Dendritic cell treated with granulocyte-macrophage colony-stimulating factor and Interleukin-4, amounts not matched to agents 40 ng/mL and 50 ng/mL, for 4 days (primary cell): ENCODE data around the gene EXOC1.
"Not testable (repeated sequence)": the region's sequence is repeated elsewhere in the genome, so short reads cannot be mapped to it uniquely, and the experiment has no call there.

ENCODE experiments used
- H3K27ac Mint-ChIP-seq: one replicate; pipeline ENCODE4 v1.8.0; 2022; ENCODE audit warnings: mild to moderate bottlenecking, mixed read lengths
- H3K27me3 Mint-ChIP-seq: one replicate; pipeline ENCODE4 v1.8.0; 2022; ENCODE audit warnings: mild to moderate bottlenecking, mixed read lengths
- H3K36me3 Mint-ChIP-seq: one replicate; pipeline ENCODE4 v1.8.0; 2022; ENCODE audit warnings: low read depth, mixed read lengths
- H3K4me1 Mint-ChIP-seq: one replicate; pipeline ENCODE4 v1.8.0; 2022; ENCODE audit warnings: low read depth, mixed read lengths
- H3K4me3 Mint-ChIP-seq: one replicate; pipeline ENCODE4 v1.8.0; 2022; ENCODE audit warnings: mild to moderate bottlenecking, moderate library complexity, mixed read lengths
- H3K9me3 Mint-ChIP-seq: one replicate; pipeline ENCODE4 v1.8.0; 2022; ENCODE audit warnings: mixed read lengths
- intact Hi-C: fragments of 100-400 bp; cut with micrococcal nuclease; formaldehyde crosslinking; loops from one replicate; pipeline ENCODE4 v1.15.0; 2022

Gene EXOC1

GRCh38 chr4:55931043-55931442, 77.6 kb downstream of the EXOC1 start:
- Mint-ChIP-seq H3K27me3 (peaks cover 1% of the 10 kb centered on the region), H3K27ac (no peak overlapping the region), H3K4me1 (peaks cover 16% of the 10 kb centered on the region), H3K4me3 (no peak overlapping the region), H3K36me3 (no peaks in the 10 kb centered on the region), H3K9me3 (peaks cover 2% of the 10 kb centered on the region)
- intact Hi-C loops, result no loop called here

DNA sequence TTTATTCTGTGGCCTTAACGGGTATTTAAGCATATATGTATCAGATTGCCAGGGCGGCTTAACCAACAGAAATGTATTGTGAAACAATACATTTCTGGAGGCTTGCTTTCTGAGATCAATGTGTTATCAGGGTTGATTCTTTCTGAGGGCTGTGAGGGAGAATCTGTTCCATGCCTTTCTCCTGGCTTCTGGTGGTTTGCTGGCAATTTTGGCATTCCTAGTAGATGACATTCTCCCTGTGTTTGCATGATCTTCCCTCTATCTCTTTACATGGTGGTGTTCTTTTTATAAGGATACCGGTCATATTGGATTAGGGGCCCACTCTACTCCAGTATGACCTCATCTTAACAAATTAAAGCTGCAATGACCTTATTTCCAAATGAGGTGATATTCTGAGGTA, 78.4 kb downstream of the EXOC1 start:
- Mint-ChIP-seq H3K36me3 (no peaks in the 10 kb centered on the region), H3K9me3 (peaks cover 10% of the 10 kb centered on the region), H3K27ac (no peak overlapping the region), H3K4me1 (peaks cover 16% of the 10 kb centered on the region), H3K4me3 (no peak overlapping the region), H3K27me3 (peaks cover 1% of the 10 kb centered on the region)
- intact Hi-C loops, result no loop called here

DNA sequence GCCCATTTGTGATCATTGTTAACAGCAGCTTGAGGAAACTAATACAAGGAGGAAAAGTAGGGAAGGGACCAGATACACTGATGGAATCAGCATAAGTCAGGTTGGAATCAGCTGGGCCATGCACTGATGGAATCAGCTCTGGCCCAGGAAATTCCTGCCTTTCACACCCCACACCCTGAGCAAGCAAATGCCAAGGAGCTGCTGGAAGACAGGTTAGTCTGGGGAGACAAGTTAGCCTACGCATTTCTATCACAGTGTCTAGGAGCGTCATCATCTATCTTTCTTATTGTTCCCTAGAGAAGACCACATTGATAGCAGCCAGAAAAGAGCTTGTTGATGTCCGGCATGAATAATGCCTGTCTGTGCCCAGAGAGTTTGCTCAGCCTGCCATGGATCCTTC, 79.1 kb downstream of the EXOC1 start:
- peaks cover 16% of the 10 kb centered on the region for H3K4me1 Mint-ChIP-seq
- H3K27me3 Mint-ChIP-seq, result peaks cover 1% of the 10 kb centered on the region
- no peak overlapping the region for H3K27ac Mint-ChIP-seq
- H3K36me3 Mint-ChIP-seq, result no peaks in the 10 kb centered on the region
- peaks cover 17% of the 10 kb centered on the region for H3K9me3 Mint-ChIP-seq
- intact Hi-C loops, result no loop called here
- no peak overlapping the region for H3K4me3 Mint-ChIP-seq

- Mint-ChIP-seq H3K4me3 (no peak overlapping the region), H3K27me3 (peaks cover 1% of the 10 kb centered on the region), H3K27ac (no peak overlapping the region), H3K4me1 (peaks cover 16% of the 10 kb centered on the region), H3K9me3 (peaks cover 23% of the 10 kb centered on the region), H3K36me3 (no peaks in the 10 kb centered on the region)
- intact Hi-C loops, result no loop called here
Observed at GRCh38 chr4:55933611-55934010, 80.2 kb downstream of the EXOC1 start.

- H3K4me1 Mint-ChIP-seq, intact Hi-C loops, H3K27me3 Mint-ChIP-seq, H3K4me3 Mint-ChIP-seq, H3K36me3 Mint-ChIP-seq, H3K27ac Mint-ChIP-seq: not testable (repeated sequence)
- peaks cover 23% of the 10 kb centered on the region for H3K9me3 Mint-ChIP-seq
Observed at GRCh38 chr4:55935907-55936306, 82.5 kb downstream of the EXOC1 start.

- H3K27me3 Mint-ChIP-seq, result no peaks in the 10 kb centered on the region
Observed at GRCh38 chr4:55938481-55938880, 85.0 kb downstream of the EXOC1 start.

DNA sequence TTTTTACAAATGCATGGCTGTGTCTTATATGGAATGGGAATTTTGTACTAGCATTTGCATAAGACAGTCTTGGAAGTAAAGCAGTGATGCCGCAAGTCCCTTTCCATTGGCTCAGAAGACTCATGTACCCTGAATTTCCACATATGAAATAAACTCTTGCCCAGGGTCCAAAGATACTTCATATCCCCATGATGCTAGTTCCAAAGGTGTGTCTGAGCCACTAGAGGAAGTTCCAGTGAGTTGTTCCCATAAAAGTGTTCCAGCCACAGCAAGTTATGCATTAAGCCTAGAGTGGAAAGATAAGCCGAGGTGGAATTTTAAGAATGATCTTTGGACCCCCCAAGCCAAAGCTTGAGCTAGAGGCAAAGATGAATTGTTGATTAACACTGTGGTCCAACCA, 86.0 kb downstream of the EXOC1 start:
- Mint-ChIP-seq H3K4me3 (no peak overlapping the region), H3K36me3 (no peaks in the 10 kb centered on the region), H3K9me3 (peaks cover 23% of the 10 kb centered on the region), H3K27me3 (no peaks in the 10 kb centered on the region), H3K4me1 (no peaks in the 10 kb centered on the region), H3K27ac (no peak overlapping the region)
- intact Hi-C loops, result no loop called here

More at GRCh38 chr4:55938481-55938880, 85.0 kb downstream of the EXOC1 start:
- intact Hi-C loops, result no loop called here
- Mint-ChIP-seq H3K4me3 (no peak overlapping the region), H3K9me3 (peaks cover 23% of the 10 kb centered on the region), H3K4me1 (no peaks in the 10 kb centered on the region), H3K27ac (no peak overlapping the region), H3K36me3 (no peaks in the 10 kb centered on the region)

- Mint-ChIP-seq H3K27ac (no peak overlapping the region), H3K4me1 (peaks cover 13% of the 10 kb centered on the region), H3K27me3 (no peaks in the 10 kb centered on the region), H3K4me3 (no peak overlapping the region), H3K9me3 (peaks cover 12% of the 10 kb centered on the region), H3K36me3 (no peaks in the 10 kb centered on the region)
- intact Hi-C loops, result loop anchor here (10.0 kb wide), 1 partner anchor 523 kb away; the partner anchor contains the start of gene SRP72
Observed at GRCh38 chr4:55941881-55942396, 88.5 kb downstream of the EXOC1 start.

DNA sequence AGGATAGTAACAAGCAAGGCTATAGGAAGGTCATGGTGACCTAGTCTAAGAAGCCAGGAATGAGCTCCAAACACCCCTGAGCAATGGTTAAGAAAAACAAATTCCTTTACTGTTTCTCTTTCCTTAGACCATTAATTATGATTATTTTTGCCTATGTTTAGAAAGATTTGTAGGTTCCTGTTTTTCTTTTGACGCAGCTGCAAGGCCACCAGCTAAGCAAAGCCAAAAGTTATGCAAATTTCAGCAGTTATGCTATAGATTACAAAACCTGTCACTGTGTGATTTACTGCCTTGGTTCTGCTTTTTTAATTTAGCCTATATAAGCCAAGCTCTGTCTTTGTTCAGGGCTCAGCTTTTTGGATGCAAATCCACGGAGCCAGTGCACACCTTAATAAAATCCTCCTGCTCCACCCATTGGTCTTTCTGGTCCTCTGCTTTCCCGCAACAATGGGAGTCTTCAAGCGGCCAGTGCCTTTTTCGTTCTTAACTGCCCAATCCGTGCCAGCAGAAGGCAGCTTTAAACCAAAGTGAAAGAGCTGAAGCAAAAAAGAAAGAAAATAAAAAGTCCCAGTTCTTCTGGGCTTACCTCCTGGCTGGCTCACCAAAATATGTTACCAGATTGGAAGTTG, 93.9 kb downstream of the EXOC1 start:
- intact Hi-C loops, result loop anchor here (5.0 to 10.0 kb wide), 3 partner anchors 40 to 1030 kb away; partner anchors contain the start of genes NOA1, POLR2B and SRP72
- Mint-ChIP-seq H3K27me3 (no peaks in the 10 kb centered on the region), H3K36me3 (peaks cover 10% of the 10 kb centered on the region), H3K4me1 (peaks cover 34% of the 10 kb centered on the region), H3K9me3 (no peaks in the 10 kb centered on the region), H3K4me3 (peak overlapping the region; percentile 85), H3K27ac (peak overlapping the region; percentile 97)

GRCh38 chr4:55947912-55948725, 94.7 kb downstream of the EXOC1 start:
- intact Hi-C loops, result loop anchor here (2.0 to 10.0 kb wide), 6 partner anchors 41 to 1029 kb away; partner anchors contain the start of genes AASDH, EXOC1, NOA1 and POLR2B
- H3K4me3 Mint-ChIP-seq, result peak overlapping the region; percentile 85
- H3K36me3 Mint-ChIP-seq, result peaks cover 17% of the 10 kb centered on the region
- no peaks in the 10 kb centered on the region for H3K27me3 Mint-ChIP-seq
- H3K27ac Mint-ChIP-seq, result peak overlapping the region; percentile 97
- H3K4me1 Mint-ChIP-seq, result peaks cover 34% of the 10 kb centered on the region
- H3K9me3 Mint-ChIP-seq, result no peaks in the 10 kb centered on the region

DNA sequence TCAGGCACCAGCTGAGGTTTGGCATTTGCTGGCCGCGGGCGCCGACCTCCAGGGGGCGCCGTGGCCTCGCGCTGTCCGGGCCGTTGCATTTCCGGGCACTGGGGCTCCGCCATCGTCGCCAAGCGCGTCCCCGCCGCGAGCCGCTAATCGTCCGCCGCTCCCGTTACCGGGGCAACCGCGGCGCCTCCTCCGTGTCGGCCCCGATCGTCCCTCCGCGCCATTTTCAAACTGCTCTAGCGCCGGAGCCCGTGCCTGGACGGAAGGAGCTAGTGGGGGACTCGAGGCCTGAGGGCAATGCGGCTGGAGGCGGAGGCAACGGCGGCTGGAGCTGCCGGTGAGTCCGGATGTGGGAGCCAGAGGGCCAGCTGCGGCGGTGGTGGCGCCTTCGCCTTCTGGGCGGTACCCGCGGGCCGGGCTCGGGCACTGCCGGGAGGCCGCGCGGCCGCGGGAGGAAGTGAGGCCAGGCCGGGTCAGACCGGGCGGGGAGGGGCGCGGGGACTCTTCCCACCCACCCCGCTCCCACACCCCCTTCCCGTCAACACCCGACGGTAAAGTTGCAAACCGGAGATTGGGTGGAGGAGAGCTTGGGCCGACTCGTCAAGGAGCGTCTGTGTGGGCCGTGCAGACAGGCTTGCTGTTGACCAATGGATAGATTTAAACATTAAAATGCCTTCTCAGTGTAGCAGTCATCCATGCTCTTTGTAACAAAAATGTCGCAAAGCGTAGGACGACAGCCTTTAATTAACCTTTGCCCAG, 95.5 kb downstream of the EXOC1 start, which contains the start of gene CEP135:
Gene CEP135, plus strand, starts transcription at position 220 of the 756 bp plus-strand sequence. CDS start 3,186 bp downstream, outside the sequence.
- intact Hi-C loops, result loop anchor here (2.0 to 10.0 kb wide), 6 partner anchors 42 to 1028 kb away; partner anchors contain the start of genes AASDH, EXOC1, NOA1 and POLR2B
- peaks cover 34% of the 10 kb centered on the region for H3K4me1 Mint-ChIP-seq
- H3K36me3 Mint-ChIP-seq, result peaks cover 23% of the 10 kb centered on the region
- peak within 1 kb of the TSS; percentile 85 for H3K4me3 Mint-ChIP-seq
- H3K27ac Mint-ChIP-seq, result peak within 1 kb of the TSS; percentile 97
- no peaks in the 10 kb centered on the region for H3K27me3 Mint-ChIP-seq
- no peaks in the 10 kb centered on the region for H3K9me3 Mint-ChIP-seq

DNA sequence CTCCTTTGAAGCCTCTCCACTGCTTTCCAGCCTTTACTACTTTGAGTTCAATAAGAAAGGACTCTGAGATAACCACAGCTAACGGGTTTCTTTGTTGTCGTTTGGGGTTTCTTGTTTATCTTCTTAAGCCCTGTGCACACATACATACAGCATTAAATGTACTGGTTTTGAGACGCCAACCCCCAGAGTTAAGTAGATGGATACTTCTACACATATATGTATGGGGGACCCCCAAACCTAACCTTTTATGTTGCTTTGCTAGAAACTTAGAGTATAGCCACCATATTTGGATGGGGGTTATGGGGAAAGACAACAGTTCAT, 96.0 kb downstream of the EXOC1 start:
- intact Hi-C loops, result loop anchor here (2.0 to 10.0 kb wide), 6 partner anchors 42 to 1028 kb away; partner anchors contain the start of genes AASDH, EXOC1, NOA1 and POLR2B

GRCh38 chr4:55951191-55951922, 97.9 kb downstream of the EXOC1 start:
- no peak overlapping the region for H3K27ac Mint-ChIP-seq
- H3K9me3 Mint-ChIP-seq, result no peaks in the 10 kb centered on the region
- peaks cover 25% of the 10 kb centered on the region for H3K4me1 Mint-ChIP-seq
- H3K27me3 Mint-ChIP-seq, result no peaks in the 10 kb centered on the region
- peaks cover 45% of the 10 kb centered on the region for H3K36me3 Mint-ChIP-seq
- intact Hi-C loops, result no loop called here
- H3K4me3 Mint-ChIP-seq, result no peak overlapping the region

More for the DNA sequence above, 96.0 kb downstream of the EXOC1 start:
- Mint-ChIP-seq H3K4me1 (peaks cover 34% of the 10 kb centered on the region), H3K4me3 (peak overlapping the region; percentile 85), H3K36me3 (peaks cover 28% of the 10 kb centered on the region), H3K27ac (peak overlapping the region; percentile 97), H3K27me3 (no peaks in the 10 kb centered on the region), H3K9me3 (no peaks in the 10 kb centered on the region)
